ENCODE measurements around the gene OOEP.
"Not testable (repeated sequence)": the region's sequence is repeated elsewhere in the genome, so short reads cannot be mapped to it uniquely, and the experiment has no call there.

Gene OOEP

DNA sequence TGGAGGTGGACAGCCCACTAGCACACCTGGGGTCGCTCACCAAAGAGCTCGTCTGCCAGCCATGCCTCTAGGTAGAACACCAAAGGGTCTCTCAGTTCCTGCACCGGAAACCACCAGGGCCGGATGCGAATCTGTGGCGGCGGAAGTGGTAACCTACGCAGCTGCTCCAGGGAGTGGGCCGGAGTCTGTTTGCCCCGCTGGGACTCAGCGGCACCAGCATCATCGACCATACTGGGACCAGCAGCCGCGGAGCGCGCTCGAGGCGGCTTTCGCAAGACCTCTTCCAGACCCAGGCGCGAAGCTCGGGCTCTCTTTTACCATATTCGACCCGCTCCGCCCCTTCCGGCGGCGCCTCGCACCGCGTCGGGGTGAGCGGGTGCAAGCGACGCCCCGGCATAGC, at the start of gene OOEP:
OOEP (minus strand) TSS at position 335 of the 400 bp plus-strand sequence; CDS start at position 230, 105 bp downstream.
- DNase-seq (ENCODE audit: low read depth in 1 of 2, low spot score in 1 of 2) = no peak

DNA sequence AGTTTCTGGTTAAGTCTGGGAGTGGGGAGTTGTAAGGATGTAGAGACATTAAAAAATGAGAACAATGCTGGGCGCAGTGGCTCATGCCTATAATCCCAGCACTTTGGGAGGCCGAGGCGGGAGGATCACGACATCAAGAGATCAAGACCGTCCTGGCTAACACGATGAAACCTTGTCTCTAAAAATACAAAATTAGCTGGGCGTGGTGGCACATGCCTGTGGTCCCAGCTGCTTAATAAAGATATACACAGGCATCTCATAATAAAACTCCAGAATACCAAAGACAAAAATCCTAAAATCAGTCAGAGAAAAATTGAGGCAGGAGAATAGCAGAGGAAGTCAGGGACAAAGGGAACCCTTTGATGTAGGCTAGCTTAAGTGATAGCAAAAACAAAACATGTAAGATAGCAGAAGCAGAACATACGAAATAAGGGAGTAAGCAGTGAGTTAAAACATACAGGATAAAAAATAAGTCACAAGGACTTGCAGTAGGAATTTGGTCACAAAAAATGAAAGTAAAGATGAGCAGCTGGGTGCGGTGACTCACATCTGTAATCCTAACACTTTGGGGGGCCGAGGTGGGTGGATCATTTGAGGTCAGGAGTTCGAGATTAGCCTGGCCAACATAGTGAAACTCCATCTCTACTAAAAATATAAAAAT, 48.5 kb upstream of the OOEP start:
- DNase-seq (ENCODE audit: low read depth in 1 of 2, low spot score in 1 of 2) = no peak

DNA sequence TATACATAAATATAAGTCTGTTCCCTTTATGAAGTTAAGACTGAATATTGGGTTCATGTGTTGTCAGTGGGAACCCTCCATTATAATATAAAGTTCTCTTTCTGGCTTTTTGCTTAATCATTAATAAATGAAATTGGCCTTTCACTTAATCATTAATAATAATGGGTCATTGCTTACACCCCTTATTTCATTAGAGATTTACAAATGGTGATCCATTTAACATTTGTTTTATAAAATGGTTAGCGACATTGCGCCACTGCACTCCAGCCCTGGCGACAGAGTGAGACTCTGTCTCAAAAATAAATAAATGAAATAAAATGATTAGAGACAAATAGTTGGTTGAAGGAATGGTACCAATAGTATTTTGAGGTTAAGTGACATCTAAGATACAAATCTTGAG, 43.4 kb upstream of the OOEP start:
- DNase-seq (ENCODE audit: low read depth in 1 of 2, low spot score in 1 of 2) = no peak

GRCh38 chr6:73409395-73409794, 39.7 kb upstream of the OOEP start:
- no peak for DNase-seq (ENCODE audit: low read depth in 1 of 2, low spot score in 1 of 2)

GRCh38 chr6:73400656-73401055, 31.0 kb upstream of the OOEP start:
- no peak for DNase-seq (ENCODE audit: low read depth in 1 of 2, low spot score in 1 of 2)

- DNase-seq (ENCODE audit: low read depth in 1 of 2, low spot score in 1 of 2) = no peak
Measured at GRCh38 chr6:73395875-73396274, 26.2 kb upstream of the OOEP start.

- no peak for DNase-seq (ENCODE audit: low read depth in 1 of 2, low spot score in 1 of 2)
Measured at GRCh38 chr6:73394577-73395354, 25.1 kb upstream of the OOEP start, which contains the start of gene DDX43. Gene DDX43, plus strand, starts transcription at chr6:73394828. Its CDS starts 78 bp downstream, at chr6:73394906.

- DNase-seq (ENCODE audit: low read depth in 1 of 2, low spot score in 1 of 2) = no peak
Measured at GRCh38 chr6:73393278-73393677, 23.6 kb upstream of the OOEP start.

GRCh38 chr6:73392188-73392587, 22.5 kb upstream of the OOEP start:
- DNase-seq (ENCODE audit: low read depth in 1 of 2, low spot score in 1 of 2) = not testable (repeated sequence)

DNA sequence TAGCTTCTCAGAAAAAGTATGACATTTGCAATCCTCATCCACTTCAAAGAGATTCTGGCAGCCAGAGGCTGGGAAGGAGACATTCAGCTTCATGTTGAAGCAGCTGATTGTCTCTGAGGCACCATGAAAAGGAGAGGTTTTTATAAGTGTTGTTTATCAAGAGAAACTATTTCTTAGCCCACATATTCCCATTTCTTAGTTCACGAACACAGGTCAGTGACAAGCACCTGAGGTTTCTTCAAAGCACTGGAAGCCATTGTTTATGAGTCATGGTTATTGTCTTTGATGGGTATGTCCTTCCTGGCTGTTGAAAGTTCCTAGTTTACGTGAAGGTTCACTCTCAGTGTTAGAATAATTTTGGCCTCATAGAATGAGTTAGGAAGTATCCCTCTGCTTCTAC, 22.0 kb upstream of the OOEP start:
- DNase-seq (ENCODE audit: low read depth in 1 of 2, low spot score in 1 of 2) = no peak

- no peak for DNase-seq (ENCODE audit: low read depth in 1 of 2, low spot score in 1 of 2)
Measured at GRCh38 chr6:73389854-73390253, 20.2 kb upstream of the OOEP start.

DNA sequence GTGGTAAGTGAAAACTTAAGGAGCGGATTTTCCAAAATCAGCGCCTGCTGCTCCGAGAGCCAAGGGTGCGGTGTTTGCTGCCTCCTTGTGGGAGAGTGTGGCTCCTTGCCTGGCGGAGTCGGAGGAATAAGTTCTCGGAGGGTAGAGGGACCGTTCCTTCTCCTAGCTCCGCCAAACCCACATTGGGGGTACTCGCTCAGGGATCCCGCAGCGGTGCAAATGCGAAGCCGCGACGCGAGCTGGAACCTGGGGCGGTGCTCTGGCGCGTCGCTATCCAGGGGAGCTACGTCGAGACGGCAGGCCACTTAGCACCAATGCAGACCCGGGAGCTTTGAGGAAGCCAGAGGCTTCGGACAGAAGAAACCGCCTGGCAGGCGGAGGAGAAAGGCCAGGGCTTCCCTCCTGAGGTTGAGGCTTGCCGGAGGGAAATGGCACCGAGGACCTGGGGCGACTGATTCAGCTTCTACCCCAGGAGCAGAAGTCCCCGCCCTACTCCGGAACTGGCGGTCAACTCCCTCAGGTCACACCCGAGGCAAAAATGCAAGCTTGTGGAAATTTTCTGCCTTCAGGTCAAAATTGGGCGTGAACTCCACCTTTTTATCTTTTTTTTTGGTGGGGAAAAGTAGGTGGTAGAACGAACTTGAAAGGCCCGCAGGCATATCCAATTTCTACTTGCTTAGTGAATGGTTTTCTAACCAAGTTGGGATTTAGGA, 19.3 kb upstream of the OOEP start:
- DNase-seq (ENCODE audit: low read depth in 1 of 2, low spot score in 1 of 2) = peak in 1 of 2 donors; percentile 19

- no peak for DNase-seq (ENCODE audit: low read depth in 1 of 2, low spot score in 1 of 2)
Measured at GRCh38 chr6:73388433-73388799, 18.7 kb upstream of the OOEP start.

- DNase-seq (ENCODE audit: low read depth in 1 of 2, low spot score in 1 of 2) = no peak
Measured at GRCh38 chr6:73382462-73383113, 12.9 kb upstream of the OOEP start.

GRCh38 chr6:73381531-73381930, 11.8 kb upstream of the OOEP start:
- DNase-seq (ENCODE audit: low read depth in 1 of 2, low spot score in 1 of 2) = not testable (repeated sequence)

- DNase-seq (ENCODE audit: low read depth in 1 of 2, low spot score in 1 of 2) = no peak
Measured at GRCh38 chr6:73377225-73377624, 7.5 kb upstream of the OOEP start.

- DNase-seq (ENCODE audit: low read depth in 1 of 2, low spot score in 1 of 2) = no peak
Measured at GRCh38 chr6:73375216-73375615, 5.5 kb upstream of the OOEP start.

- DNase-seq (ENCODE audit: low read depth in 1 of 2, low spot score in 1 of 2) = no peak
Measured at GRCh38 chr6:73372516-73372915, 2.8 kb upstream of the OOEP start.

- DNase-seq (ENCODE audit: low read depth in 1 of 2, low spot score in 1 of 2) = no peak
Measured at GRCh38 chr6:73371984-73372383, 2.3 kb upstream of the OOEP start.

DNA sequence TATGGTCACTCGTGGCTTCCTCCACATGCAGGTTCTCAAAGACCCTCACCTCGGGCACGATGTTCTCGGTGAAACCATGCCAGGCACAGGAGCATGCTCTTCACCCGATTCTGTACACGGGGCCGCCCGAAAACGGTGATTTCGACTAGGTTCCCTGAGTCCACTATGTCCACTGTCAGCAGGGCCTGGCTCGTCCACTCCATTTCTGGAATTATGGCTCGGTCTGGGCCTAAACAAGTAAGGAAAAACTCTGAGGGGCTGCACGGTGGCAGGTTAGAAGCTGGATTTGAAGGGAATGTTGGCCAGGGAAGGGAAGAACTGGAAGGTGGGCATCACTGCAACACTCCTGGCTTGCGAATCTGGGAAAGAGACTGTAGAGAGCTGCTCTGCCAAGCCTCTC, 540 bp downstream of the OOEP start:
- DNase-seq (ENCODE audit: low read depth in 1 of 2, low spot score in 1 of 2) = no peak

- no peak for DNase-seq (ENCODE audit: low read depth in 1 of 2, low spot score in 1 of 2)
Measured at GRCh38 chr6:73368675-73369074, 1.0 kb downstream of the OOEP start.
